ENCODE data around the gene CLDN10. TPM values are rescaled to one million over a fixed set of nuclear protein-coding genes. Genes with fewer than 3 reads are reported as not detected.

The CLDN10 gene
- polyA plus RNA-seq, 1 donor from 2014 or later: not detected

- H3K27ac ChIP-seq (ENCODE audit: low read length): no peak overlapping the region
- H3K9me2 ChIP-seq (ENCODE audit: insufficient read depth, low read length): no peaks in the 10 kb centered on the region
- H3K27me3 ChIP-seq (ENCODE audit: insufficient read depth, low read depth, low read length): no peaks in the 10 kb centered on the region
- no peaks in the 10 kb centered on the region for H3K9me3 ChIP-seq (ENCODE audit: low read length)
- H3K4me3 ChIP-seq (ENCODE audit: low read length): no peak overlapping the region
- no peaks in the 10 kb centered on the region for H3K36me3 ChIP-seq (ENCODE audit: insufficient read depth, low read length)
- TF ChIP-seq MXI1 (conservative IDR thresholded peaks at IDR 0.05; ENCODE audit: poor library complexity, severe bottlenecking) (no peak), EP300 (conservative IDR thresholded peaks at IDR 0.05; ENCODE audit: poor library complexity, severe bottlenecking) (no peak), TAF1 (IDR thresholded peaks at IDR 0.05; ENCODE audit: low read depth) (no peak), SMC3 (conservative IDR thresholded peaks at IDR 0.05; ENCODE audit: poor library complexity) (no peak), REST (IDR thresholded peaks at IDR 0.05; ENCODE audit: borderline replicate concordance) (no peak), POLR2AphosphoS5 (IDR thresholded peaks at IDR 0.05) (no peak), CTCF (IDR thresholded peaks at IDR 0.05; ENCODE audit: poor library complexity, severe bottlenecking) (no peak), RAD21 (conservative IDR thresholded peaks at IDR 0.05) (no peak), EZH2 (IDR thresholded peaks at IDR 0.05; ENCODE audit: borderline replicate concordance, insufficient read depth, low read length, poor library complexity, severe bottlenecking) (no peak)
- no peaks in the 10 kb centered on the region for H3F3A ChIP-seq (ENCODE audit: insufficient read depth, low read length, poor library complexity, severe bottlenecking)
- no peak overlapping the region for H2AFZ ChIP-seq (ENCODE audit: low read depth, low read length)
- H3K9ac ChIP-seq (ENCODE audit: low read length): no peak overlapping the region
- H3K79me2 ChIP-seq (replicated peaks; ENCODE audit: insufficient read depth, low read length): no peaks in the 10 kb centered on the region
- H3K4me2 ChIP-seq (ENCODE audit: low read length): no peak overlapping the region
- H4K20me1 ChIP-seq (ENCODE audit: insufficient read depth): no peaks in the 10 kb centered on the region
Observed at GRCh38 chr13:95560387-95560786, 7.9 kb downstream of the CLDN10 start.

GRCh38 chr13:95564091-95564490 lies 11.6 kb downstream of the CLDN10 start:
- Histone ChIP-seq H3K27me3 (ENCODE audit: insufficient read depth, low read depth, low read length) (no peaks in the 10 kb centered on the region), H3K27ac (ENCODE audit: low read length) (no peak overlapping the region), H3K9me2 (ENCODE audit: insufficient read depth, low read length) (no peaks in the 10 kb centered on the region), H3K79me2 (replicated peaks; ENCODE audit: insufficient read depth, low read length) (no peaks in the 10 kb centered on the region), H3K9ac (ENCODE audit: low read length) (no peak overlapping the region), H3K4me3 (ENCODE audit: low read length) (no peak overlapping the region), H4K20me1 (ENCODE audit: insufficient read depth) (no peaks in the 10 kb centered on the region), H3K36me3 (ENCODE audit: insufficient read depth, low read length) (no peaks in the 10 kb centered on the region), H2AFZ (ENCODE audit: low read depth, low read length) (no peak overlapping the region), H3K4me2 (ENCODE audit: low read length) (no peak overlapping the region), H3F3A (ENCODE audit: insufficient read depth, low read length, poor library complexity, severe bottlenecking) (no peaks in the 10 kb centered on the region), H3K9me3 (ENCODE audit: low read length) (no peaks in the 10 kb centered on the region)
- TF ChIP-seq SMC3 (conservative IDR thresholded peaks at IDR 0.05; ENCODE audit: poor library complexity) (no peak), EP300 (conservative IDR thresholded peaks at IDR 0.05; ENCODE audit: poor library complexity, severe bottlenecking) (no peak), RAD21 (conservative IDR thresholded peaks at IDR 0.05) (no peak), EZH2 (IDR thresholded peaks at IDR 0.05; ENCODE audit: borderline replicate concordance, insufficient read depth, low read length, poor library complexity, severe bottlenecking) (no peak), MXI1 (conservative IDR thresholded peaks at IDR 0.05; ENCODE audit: poor library complexity, severe bottlenecking) (no peak), REST (IDR thresholded peaks at IDR 0.05; ENCODE audit: borderline replicate concordance) (no peak), CTCF (IDR thresholded peaks at IDR 0.05; ENCODE audit: poor library complexity, severe bottlenecking) (no peak), TAF1 (IDR thresholded peaks at IDR 0.05; ENCODE audit: low read depth) (no peak), POLR2AphosphoS5 (IDR thresholded peaks at IDR 0.05) (no peak)
